ENCODE data around the gene HSF5.

- TF ChIP-seq POLR2A (IDR thresholded peaks at IDR 0.05) (no peak), CTCF (IDR thresholded peaks at IDR 0.05) (no peak), POLR2AphosphoS5 (IDR thresholded peaks at IDR 0.05) (no peak), EP300 (IDR thresholded peaks at IDR 0.05) (no peak)
Measured at GRCh38 chr17:58412064-58412703, 76.0 kb downstream of the HSF5 start.

Measured in upper lobe of left lung (tissue), 4 donors.